Panc1 (cell line): ENCODE measurements around the gene TSPAN4.

Experiments
- TF ChIP-seq, protein P1 (sequence below): fragments of 450-650 bp; IDR thresholded peaks from 2 replicates; pipeline ENCODE4 v1.5.1; 2017; ENCODE audit warnings: mild to moderate bottlenecking
- TF ChIP-seq, protein P2 (sequence below), 2 experiments: IDR thresholded peaks; 2 replicates each; pipeline ENCODE4 v1.6.1; 2011 to 2012; ENCODE audit warnings: low read depth in 2 of 2, control low read depth in 1 of 2, low read length in 1 of 2, mild to moderate bottlenecking in 1 of 2, moderate library complexity in 1 of 2; ENCODE audit not compliant: insufficient read depth in 1 of 2

DNA sequence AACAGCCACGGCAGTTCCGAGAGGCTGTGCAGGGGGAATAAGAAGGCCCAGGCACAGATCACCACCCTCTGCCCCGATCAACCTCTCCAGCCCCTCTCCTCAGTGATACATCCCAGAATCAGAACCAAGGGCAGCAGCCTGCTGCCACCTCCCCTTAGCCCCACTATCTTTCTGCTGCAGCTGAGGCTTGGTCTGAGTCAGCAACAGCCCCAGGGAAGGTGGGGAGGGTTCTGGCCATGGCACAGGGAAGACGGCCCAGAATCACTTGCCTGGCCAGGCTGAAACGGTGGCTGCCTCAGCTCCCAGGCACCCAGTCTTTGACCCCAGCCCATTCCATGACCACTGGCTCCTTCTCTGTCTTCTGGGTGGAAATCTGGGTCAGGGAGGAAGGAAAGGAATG is 65.6 kb downstream of the TSPAN4 start:
- TF ChIP-seq, protein P1, sequence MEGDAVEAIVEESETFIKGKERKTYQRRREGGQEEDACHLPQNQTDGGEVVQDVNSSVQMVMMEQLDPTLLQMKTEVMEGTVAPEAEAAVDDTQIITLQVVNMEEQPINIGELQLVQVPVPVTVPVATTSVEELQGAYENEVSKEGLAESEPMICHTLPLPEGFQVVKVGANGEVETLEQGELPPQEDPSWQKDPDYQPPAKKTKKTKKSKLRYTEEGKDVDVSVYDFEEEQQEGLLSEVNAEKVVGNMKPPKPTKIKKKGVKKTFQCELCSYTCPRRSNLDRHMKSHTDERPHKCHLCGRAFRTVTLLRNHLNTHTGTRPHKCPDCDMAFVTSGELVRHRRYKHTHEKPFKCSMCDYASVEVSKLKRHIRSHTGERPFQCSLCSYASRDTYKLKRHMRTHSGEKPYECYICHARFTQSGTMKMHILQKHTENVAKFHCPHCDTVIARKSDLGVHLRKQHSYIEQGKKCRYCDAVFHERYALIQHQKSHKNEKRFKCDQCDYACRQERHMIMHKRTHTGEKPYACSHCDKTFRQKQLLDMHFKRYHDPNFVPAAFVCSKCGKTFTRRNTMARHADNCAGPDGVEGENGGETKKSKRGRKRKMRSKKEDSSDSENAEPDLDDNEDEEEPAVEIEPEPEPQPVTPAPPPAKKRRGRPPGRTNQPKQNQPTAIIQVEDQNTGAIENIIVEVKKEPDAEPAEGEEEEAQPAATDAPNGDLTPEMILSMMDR: no peak
- TF ChIP-seq, protein P2, sequence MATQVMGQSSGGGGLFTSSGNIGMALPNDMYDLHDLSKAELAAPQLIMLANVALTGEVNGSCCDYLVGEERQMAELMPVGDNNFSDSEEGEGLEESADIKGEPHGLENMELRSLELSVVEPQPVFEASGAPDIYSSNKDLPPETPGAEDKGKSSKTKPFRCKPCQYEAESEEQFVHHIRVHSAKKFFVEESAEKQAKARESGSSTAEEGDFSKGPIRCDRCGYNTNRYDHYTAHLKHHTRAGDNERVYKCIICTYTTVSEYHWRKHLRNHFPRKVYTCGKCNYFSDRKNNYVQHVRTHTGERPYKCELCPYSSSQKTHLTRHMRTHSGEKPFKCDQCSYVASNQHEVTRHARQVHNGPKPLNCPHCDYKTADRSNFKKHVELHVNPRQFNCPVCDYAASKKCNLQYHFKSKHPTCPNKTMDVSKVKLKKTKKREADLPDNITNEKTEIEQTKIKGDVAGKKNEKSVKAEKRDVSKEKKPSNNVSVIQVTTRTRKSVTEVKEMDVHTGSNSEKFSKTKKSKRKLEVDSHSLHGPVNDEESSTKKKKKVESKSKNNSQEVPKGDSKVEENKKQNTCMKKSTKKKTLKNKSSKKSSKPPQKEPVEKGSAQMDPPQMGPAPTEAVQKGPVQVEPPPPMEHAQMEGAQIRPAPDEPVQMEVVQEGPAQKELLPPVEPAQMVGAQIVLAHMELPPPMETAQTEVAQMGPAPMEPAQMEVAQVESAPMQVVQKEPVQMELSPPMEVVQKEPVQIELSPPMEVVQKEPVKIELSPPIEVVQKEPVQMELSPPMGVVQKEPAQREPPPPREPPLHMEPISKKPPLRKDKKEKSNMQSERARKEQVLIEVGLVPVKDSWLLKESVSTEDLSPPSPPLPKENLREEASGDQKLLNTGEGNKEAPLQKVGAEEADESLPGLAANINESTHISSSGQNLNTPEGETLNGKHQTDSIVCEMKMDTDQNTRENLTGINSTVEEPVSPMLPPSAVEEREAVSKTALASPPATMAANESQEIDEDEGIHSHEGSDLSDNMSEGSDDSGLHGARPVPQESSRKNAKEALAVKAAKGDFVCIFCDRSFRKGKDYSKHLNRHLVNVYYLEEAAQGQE (IDR thresholded peaks at IDR 0.05; ENCODE audit: insufficient read depth in 1 of 2, low read depth in 2 of 2, low read length in 1 of 2): no peak
